ENCODE results near the gene FCHSD2.
"Not testable (repeated sequence)": the region's sequence is repeated elsewhere in the genome, so short reads cannot be mapped to it uniquely, and the experiment has no call there.

FCHSD2 gene

DNA sequence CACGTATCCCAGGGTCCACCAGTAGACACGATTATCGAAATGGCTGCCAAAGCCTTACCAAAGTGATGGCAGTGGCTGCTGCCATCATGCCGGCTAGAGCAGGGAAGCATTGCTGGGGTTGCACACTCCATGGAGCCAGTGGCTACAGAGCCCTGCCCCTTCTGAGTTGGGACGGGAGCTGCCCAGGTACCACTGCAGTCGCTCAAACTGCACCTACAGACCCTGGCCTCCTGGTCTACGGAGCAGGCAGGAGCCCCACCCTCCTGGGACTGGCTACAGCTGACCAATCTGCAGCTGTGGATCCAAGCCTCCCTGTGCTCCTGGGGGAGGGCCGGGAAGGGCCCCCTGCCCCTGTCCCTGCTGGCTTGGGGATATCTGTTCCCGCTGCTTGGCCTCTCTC is 216.5 kb downstream of the FCHSD2 start:
- no peak overlapping the region for H3K4me3 ChIP-seq (ENCODE audit: low read depth, low read length)
- TF ChIP-seq, protein P1, sequence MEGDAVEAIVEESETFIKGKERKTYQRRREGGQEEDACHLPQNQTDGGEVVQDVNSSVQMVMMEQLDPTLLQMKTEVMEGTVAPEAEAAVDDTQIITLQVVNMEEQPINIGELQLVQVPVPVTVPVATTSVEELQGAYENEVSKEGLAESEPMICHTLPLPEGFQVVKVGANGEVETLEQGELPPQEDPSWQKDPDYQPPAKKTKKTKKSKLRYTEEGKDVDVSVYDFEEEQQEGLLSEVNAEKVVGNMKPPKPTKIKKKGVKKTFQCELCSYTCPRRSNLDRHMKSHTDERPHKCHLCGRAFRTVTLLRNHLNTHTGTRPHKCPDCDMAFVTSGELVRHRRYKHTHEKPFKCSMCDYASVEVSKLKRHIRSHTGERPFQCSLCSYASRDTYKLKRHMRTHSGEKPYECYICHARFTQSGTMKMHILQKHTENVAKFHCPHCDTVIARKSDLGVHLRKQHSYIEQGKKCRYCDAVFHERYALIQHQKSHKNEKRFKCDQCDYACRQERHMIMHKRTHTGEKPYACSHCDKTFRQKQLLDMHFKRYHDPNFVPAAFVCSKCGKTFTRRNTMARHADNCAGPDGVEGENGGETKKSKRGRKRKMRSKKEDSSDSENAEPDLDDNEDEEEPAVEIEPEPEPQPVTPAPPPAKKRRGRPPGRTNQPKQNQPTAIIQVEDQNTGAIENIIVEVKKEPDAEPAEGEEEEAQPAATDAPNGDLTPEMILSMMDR (IDR thresholded peaks at IDR 0.05; ENCODE audit: control insufficient read depth, extremely low read depth, insufficient read depth) = no peak
- no peak for DNase-seq (ENCODE audit: low read depth)

DNA sequence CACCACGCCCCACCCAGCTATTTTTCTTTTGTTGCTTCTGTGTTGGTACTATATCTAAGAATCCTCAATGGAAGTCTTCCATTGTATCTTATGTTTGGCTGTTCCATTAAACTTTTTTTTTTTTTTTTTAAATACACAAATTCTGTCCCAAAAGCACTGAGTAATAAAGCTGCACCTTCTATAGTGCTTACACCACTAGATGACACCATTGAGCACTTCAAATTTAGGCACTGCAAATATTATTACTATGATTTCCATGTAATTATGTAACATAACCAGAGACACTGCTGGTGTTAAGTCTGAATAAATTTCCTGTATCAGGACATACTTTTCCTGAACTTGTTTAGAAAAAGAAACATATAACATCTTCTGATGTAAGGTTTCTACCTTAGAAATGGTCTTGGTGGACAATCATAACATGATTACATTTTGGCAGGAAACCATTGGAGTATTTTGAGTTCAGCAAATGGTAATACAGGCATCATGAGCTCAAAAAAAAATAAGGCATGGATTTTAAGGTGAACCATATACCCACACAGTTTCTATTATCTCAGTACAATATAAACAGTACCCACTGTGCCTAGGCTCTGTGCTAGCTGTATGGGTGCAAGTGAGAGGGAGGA is 217.4 kb downstream of the FCHSD2 start:
- no peak for DNase-seq (ENCODE audit: low read depth)
- no peak overlapping the region for H3K4me3 ChIP-seq (ENCODE audit: low read depth, low read length)
- TF ChIP-seq, protein P1 (IDR thresholded peaks at IDR 0.05; ENCODE audit: control insufficient read depth, extremely low read depth, insufficient read depth) = peak; percentile 68

DNA sequence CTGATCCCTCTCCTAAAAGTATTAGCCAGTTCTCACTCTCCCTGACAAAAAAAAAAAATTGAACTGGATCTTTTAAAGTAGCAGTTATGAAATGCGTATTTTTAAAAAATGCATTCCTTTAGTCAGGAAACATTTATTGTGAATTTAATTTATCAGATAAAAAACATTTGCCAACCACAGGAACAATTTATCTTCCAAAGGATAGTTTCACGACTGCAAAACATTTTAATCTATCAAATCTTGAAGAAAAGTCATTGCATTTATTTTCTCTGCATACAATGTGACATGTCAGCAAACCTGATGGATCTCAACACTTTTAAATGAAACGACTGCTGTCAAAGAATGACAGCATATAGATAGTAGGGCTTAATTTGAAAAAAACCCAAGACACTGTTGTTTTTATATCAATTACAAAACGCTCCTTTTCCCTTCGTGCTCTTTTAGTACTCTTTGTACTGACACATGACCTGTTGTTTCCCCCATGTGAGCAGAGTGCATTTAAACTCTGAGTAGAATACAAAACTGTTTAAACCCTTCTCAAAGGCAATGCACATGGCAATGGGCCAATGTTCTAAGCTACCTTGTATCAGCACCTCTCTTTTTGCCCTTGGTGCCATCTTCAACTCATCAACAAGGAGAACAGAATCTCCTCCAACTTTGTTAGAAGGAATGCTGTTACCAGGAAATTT is 220.9 kb downstream of the FCHSD2 start:
- H3K4me3 ChIP-seq (ENCODE audit: low read depth, low read length) = no peak overlapping the region
- TF ChIP-seq, protein P1 (IDR thresholded peaks at IDR 0.05; ENCODE audit: control insufficient read depth, extremely low read depth, insufficient read depth) = no peak
- no peak for DNase-seq (ENCODE audit: low read depth)

DNA sequence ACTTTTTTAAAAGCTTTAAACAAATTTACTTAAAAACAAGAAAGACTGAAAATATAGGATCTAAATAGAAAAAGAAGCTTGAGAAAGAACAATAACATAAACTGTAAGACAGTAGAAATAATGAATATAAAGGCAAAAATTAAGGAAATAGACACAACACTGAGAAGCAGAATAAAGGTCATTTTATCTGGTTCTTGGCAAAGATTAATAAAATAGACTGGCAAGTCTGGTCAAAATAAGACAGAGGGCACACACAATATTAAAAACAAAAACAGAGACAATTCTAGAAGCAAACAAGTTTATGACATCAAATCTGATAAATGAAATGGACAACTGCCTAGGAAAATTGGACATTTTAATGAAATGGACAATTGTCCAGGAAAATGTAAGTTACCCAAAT is 222.1 kb downstream of the FCHSD2 start:
- no peak for DNase-seq (ENCODE audit: low read depth)
- H3K4me3 ChIP-seq (ENCODE audit: low read depth, low read length) = no peak overlapping the region
- TF ChIP-seq, protein P1 (IDR thresholded peaks at IDR 0.05; ENCODE audit: control insufficient read depth, extremely low read depth, insufficient read depth) = no peak

DNA sequence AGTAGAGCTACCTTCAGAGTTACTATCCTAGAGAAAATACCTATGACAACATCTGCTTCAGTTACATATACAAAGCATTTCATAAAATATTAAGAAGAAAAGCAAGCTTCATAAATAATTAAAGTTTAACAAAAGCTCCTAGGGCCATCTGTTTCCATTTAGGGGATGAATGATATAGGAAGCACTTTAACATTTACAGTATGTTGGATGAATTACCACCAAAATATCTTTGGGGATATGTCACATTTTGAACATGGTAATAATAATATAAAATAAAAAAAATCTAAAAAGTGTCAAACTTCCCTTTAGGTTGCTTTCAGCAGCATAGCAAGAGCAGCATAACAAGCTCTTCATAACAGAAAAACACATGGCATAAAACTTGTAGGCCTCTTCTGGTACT is 223.3 kb downstream of the FCHSD2 start:
- TF ChIP-seq, protein P1 (IDR thresholded peaks at IDR 0.05; ENCODE audit: control insufficient read depth, extremely low read depth, insufficient read depth) = no peak
- no peak overlapping the region for H3K4me3 ChIP-seq (ENCODE audit: low read depth, low read length)
- DNase-seq (ENCODE audit: low read depth) = no peak

DNA sequence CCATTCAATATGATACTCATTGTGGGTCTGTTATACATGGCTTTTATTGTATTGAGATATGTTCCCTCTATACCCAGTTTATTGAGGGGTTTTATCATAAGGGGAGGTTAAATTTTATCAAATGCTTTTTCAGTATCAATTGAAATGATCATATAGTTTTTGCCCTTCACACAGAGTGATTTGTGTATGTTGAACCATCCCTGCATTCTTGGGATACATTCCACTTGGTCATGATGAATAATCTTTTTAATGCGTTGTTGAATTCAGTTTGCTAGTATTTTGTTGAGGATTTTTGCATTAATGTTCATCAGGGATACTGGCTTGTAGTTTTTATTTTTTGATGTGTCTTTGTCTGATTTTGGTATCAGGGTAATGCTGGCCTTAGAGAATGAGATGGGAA is 229.9 kb downstream of the FCHSD2 start:
- H3K4me3 ChIP-seq (ENCODE audit: low read depth, low read length) = no peak overlapping the region
- TF ChIP-seq, protein P1 (IDR thresholded peaks at IDR 0.05; ENCODE audit: control insufficient read depth, extremely low read depth, insufficient read depth) = no peak

DNA sequence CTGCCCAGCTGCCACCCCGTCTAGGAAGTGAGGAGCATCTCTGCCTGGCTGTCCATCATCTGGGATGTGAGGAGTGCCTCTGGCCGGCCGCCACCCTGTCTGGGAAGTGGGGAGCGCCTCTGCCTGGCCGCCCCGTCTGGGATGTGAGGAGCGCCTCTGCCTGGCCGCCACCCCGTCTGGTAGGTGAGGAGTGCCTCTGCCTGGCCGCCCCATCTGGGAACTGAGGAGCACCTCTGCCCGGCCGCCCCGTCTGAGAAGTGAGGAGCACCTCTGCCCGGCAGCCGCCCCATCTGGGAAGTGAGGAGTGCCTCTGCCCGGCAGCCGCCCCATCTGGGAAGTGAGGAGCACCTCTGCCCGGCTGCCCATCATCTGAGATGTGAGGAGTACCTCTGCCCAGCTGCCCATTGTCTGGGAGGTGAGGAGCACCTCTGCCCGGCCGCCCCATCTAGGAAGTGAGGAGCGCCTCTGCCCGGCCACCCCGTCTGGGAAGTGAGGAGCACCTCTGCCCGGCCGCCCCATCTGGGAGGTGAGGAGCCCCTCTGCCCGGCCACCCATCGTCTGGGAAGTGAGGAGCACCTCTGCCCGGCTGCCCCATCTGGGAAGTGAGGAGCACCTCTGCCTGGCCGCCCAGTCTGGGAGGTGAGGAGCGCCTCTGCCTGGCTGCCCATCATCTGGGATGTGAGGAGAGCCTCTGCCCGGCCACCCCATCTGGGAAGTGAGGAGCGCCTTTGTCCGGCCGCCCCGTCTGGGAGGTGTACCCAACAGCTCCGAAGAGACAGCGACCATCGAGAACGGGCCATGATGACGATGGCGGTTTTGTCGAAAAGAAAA is 232.3 kb downstream of the FCHSD2 start:
- H3K4me3 ChIP-seq (ENCODE audit: low read depth, low read length); DNase-seq (ENCODE audit: low read depth): not testable (repeated sequence)

More for the DNA sequence above, 229.9 kb downstream of the FCHSD2 start:
- DNase-seq (ENCODE audit: low read depth) = no peak

Data from LNCaP clone FGC (cell line).